Fibroblast of skin of left biceps (primary cell): ENCODE results near the gene RASA4.
"Not testable (repeated sequence)": the region's sequence is repeated elsewhere in the genome, so short reads cannot be mapped to it uniquely, and the experiment has no call there.

Experiments used
- DNase-seq, 2 experiments: peaks; one replicate each; pipeline ENCODE4 v3.0.0-alpha.2; 2013; ENCODE audit warnings: low read depth in 2 of 2

RASA4 gene

DNA sequence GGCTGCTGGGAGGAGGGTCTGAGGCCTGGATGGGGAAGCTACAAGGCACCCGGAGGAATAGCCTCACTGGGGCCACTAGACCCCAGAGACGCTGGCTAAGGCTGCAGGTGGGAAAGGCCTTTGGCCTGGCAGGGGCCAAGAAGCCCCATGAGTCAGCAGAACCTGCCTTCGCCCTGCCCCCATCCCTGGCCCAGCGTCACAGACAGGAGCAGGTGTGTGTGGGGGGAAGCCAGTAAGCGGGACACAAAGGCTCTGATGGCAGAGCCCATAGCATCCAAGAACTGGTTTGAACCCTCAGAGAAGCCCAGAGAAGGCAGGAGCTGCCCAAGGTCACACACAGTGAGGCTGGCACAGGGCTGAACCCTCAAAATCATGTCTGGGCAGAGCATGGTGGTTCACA is 9.7 kb downstream of the RASA4 start:
- DNase-seq: not testable (repeated sequence)

- not testable (repeated sequence) for DNase-seq
Measured at GRCh38 chr7:102604431-102605145, 12.0 kb downstream of the RASA4 start.

- not testable (repeated sequence) for DNase-seq
Measured at GRCh38 chr7:102602317-102602716, 14.2 kb downstream of the RASA4 start.

DNA sequence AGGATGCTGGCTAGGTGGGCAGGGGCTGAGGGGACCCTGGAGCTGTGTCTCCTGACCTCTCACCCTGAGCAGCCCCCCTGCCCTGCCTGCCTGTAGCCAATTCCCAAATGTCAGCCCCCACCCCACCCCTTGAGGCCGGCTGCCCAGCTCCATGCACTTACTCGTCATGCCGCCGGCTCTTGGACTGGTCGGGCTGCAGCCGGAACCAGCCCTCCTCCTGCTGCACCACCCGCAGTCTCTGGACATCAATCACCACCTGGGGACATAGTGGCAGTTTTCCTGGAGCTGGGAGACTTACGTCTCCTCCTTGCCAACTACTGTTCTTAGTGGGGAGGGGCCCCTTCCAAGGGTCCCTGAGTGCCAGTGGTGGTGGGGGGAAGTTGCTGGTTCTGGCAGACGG is 16.9 kb downstream of the RASA4 start:
- not testable (repeated sequence) for DNase-seq

DNA sequence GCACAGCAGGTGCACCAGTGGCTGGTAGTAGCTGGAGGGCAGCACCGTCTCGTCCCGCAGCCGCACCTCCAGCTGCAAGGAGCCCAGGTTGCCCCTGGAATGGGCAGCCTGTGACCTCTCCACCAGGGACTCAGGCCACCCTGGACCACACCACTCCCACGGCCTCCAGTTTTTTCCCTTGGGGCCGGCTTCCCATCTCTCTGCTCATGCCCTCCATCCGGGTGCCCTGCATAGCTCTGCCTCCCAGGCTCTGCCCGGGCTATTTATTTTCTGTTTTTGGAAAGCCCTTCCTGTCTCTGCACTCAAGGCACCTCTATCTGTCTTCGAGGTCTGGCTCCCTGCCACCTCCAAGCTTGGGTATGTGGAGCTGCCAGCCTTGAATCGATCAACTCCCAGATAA is 20.5 kb downstream of the RASA4 start:
- DNase-seq: not testable (repeated sequence)

GRCh38 chr7:102593637-102594334 is 22.8 kb downstream of the RASA4 start:
- DNase-seq: not testable (repeated sequence)

DNA sequence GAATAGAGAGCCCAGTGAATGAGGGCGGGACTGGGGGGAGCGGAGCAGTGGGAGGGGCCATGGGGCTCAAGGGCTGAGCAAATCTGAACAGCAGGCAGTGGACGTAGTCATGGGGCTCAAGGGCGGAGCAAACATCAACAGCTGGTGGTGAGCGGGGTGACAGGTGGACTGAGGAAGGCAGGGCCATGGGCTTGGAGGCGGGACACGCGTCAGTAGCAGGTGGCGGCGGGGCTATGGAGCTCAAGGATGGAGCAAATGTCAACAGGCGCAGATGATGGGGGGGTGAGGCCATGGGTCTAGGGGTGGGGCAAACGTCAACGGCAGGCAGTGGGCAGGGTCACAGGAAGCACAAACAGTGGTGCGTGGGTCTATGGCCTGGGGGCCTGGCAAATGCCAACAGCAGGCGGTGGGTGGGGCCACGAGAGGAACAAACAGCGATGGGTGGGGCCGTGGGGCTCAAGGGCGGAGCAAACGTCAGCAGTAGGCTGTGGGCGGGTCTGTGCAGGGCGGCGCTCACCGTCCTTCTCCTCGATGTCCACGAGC is 24.0 kb downstream of the RASA4 start:
- not testable (repeated sequence) for DNase-seq

GRCh38 chr7:102589857-102590256 is 26.7 kb downstream of the RASA4 start:
- DNase-seq: not testable (repeated sequence)

DNA sequence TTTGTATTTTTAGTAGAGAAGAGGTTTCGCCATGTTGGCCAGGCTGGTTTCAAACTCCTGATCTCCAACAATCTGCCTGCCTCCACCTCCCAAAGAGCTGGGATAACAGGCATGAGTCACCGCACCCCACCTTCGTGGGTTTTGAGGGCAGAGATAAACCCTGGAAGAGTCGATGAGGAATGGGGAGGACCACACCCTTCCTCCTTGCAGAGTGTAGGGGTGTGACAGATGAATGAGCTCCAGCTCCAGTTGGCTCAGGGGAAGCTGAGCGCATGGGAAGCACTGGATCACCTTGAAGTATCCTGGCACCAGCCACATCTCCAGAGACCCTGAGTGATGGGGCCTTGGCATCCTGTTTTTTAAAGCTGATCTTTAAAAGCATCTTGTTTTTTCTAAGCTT is 33.1 kb downstream of the RASA4 start:
- not testable (repeated sequence) for DNase-seq

GRCh38 chr7:102581722-102582121 is 34.8 kb downstream of the RASA4 start:
- DNase-seq: not testable (repeated sequence)

- DNase-seq: not testable (repeated sequence)
Measured at GRCh38 chr7:102578486-102578885, 38.1 kb downstream of the RASA4 start.

DNA sequence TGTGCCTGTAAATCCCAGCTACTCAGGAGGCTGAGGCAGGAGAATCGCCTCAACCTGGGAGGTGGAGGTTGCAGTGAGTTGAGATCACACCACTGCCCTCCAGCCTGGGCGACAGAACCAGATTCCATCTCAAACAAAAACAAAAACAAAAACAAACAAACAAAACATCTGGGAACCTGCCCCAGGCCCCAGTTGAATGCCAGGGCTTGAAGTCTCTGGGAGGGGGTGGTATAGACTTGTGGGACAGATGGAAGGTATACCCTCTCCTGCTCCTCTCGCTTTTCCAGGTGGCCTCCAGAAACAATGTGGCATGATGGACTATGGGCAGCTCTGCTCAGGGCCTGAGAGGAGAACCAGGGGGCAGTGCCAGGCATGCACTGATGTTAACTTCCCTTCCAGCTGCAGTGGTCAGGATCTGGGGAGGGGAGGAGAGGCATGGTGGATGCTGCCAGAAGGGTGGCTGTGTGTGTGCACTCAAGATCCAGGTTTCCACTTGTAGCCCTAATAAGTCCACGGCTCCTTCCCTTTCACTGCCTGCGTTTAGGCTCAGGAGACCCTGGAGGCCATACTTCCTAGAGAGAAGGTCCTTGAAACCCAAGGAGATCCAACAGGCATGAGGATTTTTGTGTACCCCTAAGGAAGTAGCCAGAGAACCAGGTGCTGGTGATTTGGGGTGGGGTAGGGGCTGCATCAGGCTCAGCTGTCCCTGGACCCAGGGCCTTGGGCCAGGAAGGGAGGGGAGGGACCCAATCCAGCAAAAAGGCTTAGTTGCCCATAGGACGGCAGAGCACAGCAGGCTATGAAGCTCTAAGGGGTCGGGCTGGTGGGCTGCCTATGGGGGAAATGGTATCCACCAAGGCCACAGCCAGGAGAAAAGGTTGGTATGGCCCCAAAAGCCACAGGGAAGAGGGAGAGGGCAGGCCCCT is 39.0 kb downstream of the RASA4 start:
- DNase-seq: not testable (repeated sequence)

DNA sequence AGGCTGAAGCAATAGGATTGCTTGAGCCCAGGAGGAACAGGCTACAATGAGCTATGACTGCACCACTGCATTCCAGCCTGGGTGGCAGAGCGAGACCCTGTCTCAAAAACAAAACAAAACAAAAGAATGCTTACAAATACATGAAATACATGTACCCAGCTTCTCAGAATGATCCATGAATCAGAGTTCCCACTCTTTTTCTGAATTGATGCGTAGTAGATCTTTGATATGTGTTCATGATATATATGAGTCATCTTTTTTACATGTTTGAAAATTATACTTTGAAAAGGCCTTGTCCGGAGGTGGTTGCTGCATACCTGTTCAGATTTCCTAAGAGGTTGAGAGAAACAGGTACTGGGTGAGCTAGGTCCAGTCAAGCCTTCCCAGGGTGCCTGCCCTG is 40.2 kb downstream of the RASA4 start:
- not testable (repeated sequence) for DNase-seq

- DNase-seq: not testable (repeated sequence)
Measured at GRCh38 chr7:102574607-102575006, 41.9 kb downstream of the RASA4 start.

GRCh38 chr7:102572261-102573239 is 44.0 kb downstream of the RASA4 start, which contains the start of gene POLR2J3:
TSS of gene POLR2J3 (minus strand) at chr7:102572583. CDS start at chr7:102572521, 62 bp downstream.
- not testable (repeated sequence) for DNase-seq

- not testable (repeated sequence) for DNase-seq
Measured at GRCh38 chr7:102568620-102569019, 47.9 kb downstream of the RASA4 start.

DNA sequence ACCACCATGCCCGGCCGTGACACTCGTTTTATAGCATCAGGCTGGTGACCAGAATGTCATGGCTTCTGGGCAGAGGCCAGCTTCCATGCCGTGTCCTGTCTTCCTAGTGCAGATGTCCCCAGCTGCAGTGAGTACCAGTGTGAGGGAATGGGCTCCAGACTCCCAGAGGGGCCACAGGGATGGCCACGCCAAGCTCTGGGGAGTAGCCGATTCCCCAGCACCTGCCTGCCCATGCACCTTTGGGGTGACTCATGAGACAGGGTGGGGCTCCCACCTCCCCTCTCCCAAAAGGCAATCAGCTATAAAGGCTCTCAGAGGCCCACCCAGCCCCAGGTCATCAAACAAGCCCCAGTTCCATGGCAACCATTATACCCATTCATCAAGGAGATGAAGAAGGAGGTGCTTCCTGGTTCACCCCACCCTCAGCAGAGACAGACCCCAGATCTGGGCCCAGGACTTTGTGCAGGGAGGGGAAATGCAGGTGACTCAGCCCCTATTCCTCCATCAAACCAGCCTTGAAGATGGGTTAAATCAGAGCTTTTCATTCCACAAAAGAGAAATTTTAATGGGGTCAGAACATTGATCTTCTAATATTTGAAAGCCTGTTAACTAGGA is 65.6 kb downstream of the RASA4 start, which contains the start of gene SPDYE2:
Gene SPDYE2, plus strand, starts transcription at position 419 of the 615 bp plus-strand sequence. CDS start 2,030 bp downstream, outside the sequence.
- not testable (repeated sequence) for DNase-seq

GRCh38 chr7:102546353-102546752 is 70.2 kb downstream of the RASA4 start:
- DNase-seq: not testable (repeated sequence)

DNA sequence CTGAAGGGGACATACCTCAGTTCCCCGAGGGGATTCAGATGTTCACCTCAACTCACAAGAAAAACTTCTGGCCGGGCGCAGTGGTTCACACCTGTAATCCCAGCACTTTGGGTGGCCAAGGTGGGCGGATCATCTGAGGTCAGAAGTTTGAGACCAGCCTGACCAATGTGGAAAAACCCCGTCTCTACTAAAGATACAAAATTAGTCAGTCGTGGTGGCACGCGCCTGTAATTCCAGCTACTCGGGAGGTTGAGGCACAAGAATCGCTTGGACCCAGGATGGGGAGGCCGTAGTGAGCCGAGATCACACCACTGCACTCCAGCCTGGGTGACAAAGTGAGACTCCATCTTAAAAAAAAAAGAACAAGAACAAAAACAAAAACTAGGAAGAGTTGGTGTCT is 71.3 kb downstream of the RASA4 start:
- DNase-seq: not testable (repeated sequence)

DNA sequence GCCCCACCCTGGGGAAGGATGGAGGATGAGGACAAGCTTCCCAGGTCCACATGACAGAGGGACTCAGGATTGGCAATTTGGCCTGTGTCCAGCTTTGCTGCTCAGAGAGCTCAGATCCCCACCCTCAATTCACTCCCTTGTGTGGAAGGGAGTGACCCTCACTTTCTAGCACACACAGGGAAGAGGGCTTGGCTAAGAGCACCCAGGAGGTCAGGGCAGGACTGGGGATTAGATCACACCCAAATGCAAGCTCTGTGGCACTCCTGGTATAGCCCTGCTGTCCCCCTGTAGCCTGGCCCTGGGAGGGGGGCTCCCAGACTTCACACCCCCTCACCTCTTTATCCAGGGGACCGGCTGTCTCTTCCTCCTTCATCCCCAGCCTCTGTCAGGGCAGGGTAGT is 72.2 kb downstream of the RASA4 start:
- not testable (repeated sequence) for DNase-seq
